GM21423 (cell line): ENCODE results near the gene CENPP.
A peak's percentile ranks its signal among the peaks of the same experiment; 100 is the strongest.
"Not testable (repeated sequence)": the region's sequence is repeated elsewhere in the genome, so short reads cannot be mapped to it uniquely, and the experiment has no call there.

Experiments
- ATAC-seq: cut with Tn5 transposase; IDR thresholded peaks from one replicate; pipeline ENCODE4 v1.9.1; 2021; ENCODE audit warnings: mild to moderate bottlenecking, moderate library complexity; ENCODE audit not compliant: unreplicated experiment

The CENPP gene

DNA sequence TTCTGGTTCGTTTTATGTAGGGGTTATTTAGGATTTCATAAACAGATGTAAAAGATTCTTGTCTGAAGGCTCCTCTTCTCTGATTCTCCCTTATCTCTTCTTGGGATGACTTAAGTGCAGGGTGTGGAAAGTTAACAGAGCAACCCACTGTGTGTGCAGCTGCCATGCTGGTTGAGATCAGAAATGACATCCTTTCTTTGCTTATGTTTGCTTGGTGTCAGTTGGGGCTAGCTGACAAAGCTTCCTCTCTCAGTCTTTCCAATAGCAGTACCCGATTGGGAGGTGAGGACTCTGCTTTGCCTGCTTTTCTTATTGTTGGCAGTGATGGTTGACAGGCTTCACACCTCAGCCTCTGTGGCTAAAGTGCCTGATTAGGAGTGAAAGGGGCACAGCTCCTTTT lies 52.1 kb downstream of the CENPP start:
- ATAC-seq = no peak

GRCh38 chr9:92378865-92379560 lies 53.3 kb downstream of the CENPP start:
- ATAC-seq = no peak

- ATAC-seq = no peak
These were observed 54.9 kb downstream of the CENPP start for GRCh38 chr9:92380603-92381002.

- ATAC-seq = no peak
These were observed 56.0 kb downstream of the CENPP start for GRCh38 chr9:92381775-92382174.

- no peak for ATAC-seq
These were observed 58.6 kb downstream of the CENPP start for GRCh38 chr9:92384375-92384774.

DNA sequence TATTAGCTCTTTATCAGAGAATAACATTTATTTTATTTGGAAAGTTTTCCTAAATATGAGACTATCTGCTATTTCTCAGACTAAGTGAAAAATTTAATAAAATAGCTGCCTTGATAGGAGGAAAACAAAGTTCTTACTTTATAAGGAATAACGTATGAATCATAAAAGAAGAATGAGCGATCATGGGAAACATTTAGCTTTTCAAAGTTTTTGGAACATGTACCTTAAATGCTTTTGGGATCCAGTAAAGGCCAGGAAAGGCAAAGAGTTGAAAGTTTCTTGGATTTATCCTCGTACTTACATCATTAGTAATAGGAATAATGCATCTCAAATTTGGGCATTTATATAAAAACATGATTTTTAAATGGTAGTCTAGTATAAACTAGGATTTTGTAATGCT lies 59.2 kb downstream of the CENPP start:
- no peak for ATAC-seq

GRCh38 chr9:92385477-92385876 lies 59.7 kb downstream of the CENPP start:
- no peak for ATAC-seq

DNA sequence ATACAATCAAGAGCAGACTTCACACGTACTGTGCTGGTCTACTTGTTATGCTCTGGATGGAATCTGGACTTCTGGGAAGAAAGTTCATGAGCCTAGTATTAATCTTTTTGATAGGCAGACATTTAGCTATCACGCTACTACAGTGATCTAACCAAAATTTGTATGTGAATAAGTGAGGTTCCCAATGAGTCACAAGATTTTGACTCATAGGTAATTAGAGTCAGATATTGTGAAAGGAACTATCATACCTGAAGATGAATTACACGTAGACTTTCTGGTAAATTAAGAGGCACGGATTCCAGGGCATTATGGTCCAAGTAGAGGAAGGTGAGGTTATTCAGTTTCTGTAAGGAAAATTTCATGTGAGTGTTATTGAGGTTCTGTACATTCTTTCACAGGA lies 60.2 kb downstream of the CENPP start:
- no peak for ATAC-seq

DNA sequence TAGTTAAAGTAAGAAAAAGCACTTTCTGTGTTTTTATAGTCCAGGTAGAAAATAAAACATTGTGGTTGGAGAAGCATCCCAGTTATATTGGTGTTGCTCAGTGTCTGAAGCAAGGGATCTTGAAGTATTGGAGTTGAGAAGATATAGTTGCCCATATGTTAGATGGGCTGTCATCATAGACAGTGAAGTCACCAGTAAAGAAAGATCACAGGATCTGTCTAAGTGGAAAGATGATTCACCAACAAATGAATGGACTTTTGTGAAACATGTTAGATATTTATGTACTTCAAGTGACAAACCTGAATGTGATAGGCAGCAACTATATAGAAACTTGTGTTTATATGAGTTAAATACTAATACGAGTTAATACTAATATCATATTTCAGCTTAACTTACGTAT lies 66.9 kb downstream of the CENPP start:
- no peak for ATAC-seq

DNA sequence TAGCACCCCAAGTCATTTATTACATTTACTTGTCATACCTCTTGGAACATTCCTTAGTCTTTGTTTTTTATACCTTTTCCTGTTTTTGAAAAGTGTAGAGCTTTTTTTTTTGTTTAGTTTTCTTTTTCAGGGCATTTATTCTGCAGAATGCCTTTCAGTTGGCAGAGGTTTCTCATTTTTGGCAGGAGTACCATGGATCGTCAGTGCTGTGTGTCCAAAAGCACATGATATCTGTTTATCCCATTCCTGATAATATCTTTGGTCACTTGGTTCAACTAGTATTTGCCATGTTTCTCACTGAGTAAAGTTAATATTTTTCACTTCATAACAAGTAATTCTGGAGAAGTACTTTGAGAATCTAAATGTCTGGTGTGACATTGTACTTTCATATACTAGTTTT lies 67.9 kb downstream of the CENPP start:
- no peak for ATAC-seq

DNA sequence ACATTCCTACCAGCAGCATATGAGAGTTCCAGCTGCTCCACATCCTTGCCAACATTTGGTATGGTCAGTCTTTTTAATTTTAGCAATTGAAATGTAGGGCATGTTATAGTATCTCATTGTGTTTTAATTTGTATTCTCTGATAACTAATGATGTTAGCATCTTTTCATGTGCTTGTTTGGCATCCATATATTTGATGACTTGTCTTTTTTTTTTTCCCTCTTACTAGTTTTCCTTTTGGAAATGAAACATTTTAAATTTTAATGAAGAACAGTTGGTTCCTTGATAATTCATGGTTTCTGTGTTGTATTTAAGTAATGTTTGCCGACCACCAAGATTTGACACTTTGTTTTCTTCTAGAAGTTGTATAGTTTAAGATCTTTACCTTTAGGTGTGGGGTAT lies 69.9 kb downstream of the CENPP start:
- ATAC-seq = no peak

GRCh38 chr9:92397853-92398252 lies 72.1 kb downstream of the CENPP start:
- ATAC-seq = no peak

DNA sequence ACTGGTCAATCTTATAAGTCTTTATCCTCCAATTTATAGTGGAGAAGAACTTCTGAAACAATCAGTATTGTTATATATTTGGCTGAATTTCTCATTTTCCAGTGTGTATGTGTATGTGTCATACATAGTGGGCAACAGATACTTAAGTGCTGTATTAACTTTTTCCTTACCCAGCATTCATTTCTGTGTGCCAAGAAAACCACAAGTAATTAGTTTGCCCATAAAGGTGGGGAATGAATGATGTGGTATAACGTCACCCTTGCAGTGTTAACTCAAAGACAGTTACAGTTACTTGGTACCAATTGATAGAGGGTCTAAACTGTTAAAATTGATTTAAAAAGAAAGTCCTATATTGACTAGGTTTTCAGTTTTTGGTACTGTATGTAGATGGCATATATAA lies 76.6 kb downstream of the CENPP start:
- ATAC-seq = no peak

- ATAC-seq = no peak
These were observed 77.3 kb downstream of the CENPP start for GRCh38 chr9:92402826-92403745.

GRCh38 chr9:92404042-92404836 lies 78.5 kb downstream of the CENPP start, which contains the start of gene OGN:
OGN (minus strand) TSS chr9:92404578; CDS start chr9:92403407, 1,171 bp downstream.
- ATAC-seq = no peak

- no peak for ATAC-seq
These were observed 80.1 kb downstream of the CENPP start for GRCh38 chr9:92405818-92406217.

DNA sequence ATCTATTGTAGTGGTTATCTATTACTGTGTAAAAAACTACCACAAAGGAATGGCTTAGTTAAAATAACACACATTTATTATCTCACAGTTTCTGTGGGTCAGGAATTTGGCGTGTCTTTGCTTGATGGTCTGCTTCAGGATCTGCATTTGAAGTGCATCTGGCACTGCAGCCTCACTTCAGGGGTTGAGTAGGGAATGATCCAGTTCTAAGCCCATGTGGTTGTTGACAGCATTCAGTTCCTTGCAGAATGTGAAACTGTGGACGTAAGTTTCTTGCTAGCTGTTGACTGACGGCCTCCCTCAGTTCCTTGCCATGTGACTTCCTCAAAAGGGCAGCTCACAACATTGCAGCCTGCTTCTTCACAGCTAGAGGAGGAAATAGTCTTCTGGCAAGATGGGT lies 80.7 kb downstream of the CENPP start:
- ATAC-seq = peak; percentile 86

- no peak for ATAC-seq
These were observed 82.1 kb downstream of the CENPP start for GRCh38 chr9:92407818-92408217.

DNA sequence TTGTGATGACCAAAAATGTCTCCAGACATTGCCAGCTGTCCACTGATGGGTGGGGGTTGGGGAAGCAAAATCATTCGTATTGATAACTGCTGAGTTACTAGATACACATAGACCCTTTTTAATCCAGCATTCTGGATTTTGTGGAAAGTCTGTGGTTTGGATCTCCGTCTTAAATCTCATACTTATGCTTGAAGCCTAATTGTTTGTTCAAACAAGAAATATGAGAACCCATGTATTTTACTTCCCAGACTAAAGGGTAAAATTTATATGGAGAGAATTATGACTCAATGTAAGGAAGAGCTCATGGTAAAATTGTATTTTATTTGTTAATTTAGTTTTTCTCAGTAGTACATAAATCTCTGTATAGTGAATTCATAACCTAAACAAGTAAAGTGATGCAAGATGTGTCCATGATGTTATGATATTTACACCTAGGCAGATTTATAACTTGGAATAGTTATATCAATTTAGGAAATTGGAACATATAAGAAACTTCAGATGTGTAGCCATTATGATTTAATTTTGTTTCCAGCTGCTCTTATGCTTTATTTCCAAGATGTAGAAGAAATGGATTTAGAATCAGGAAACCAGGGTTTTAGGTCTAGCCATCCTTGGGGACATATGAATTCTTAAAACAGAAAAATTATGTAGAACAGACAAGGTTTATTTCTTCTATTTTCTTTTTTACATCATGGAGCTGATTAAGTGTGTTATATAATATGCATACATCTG lies 83.2 kb downstream of the CENPP start:
- no peak for ATAC-seq

DNA sequence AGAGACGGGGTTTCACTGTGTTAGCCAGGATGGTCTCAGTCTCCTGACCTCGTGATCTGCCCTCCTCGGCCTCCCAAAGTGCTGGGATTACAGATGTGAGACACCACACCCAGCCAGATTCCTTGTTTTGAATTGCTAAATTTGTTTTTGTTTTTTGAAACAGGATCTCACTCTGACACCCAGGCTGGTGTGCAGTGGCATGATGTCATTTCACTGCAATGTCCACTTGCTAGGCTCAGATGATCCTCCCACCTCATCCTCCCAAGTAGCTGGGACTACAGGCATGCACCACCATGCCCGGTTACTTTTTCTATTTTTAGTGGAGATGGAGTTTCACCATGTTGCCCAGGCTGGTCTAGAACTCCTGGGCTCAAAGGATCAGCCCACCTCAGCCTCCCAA lies 85.4 kb downstream of the CENPP start:
- ATAC-seq = not testable (repeated sequence)

- no peak for ATAC-seq
These were observed 88.8 kb downstream of the CENPP start for GRCh38 chr9:92414566-92414965.
